KOPT-K1 (cell line): ENCODE data around the gene UGT2B10.

ENCODE experiments used
- H3K27ac ChIP-seq: fragments of 200-600 bp; sonication (generic); 2 replicates; pipeline ENCODE4 v1.5.1; 2016; ENCODE audit warnings: antibody characterized with exemption, mild to moderate bottlenecking, low read depth, low read length; ENCODE audit not compliant: poor library complexity, severe bottlenecking
- H3K36me3 ChIP-seq: fragments of 200-600 bp; sonication (generic); 2 replicates; pipeline ENCODE4 v1.5.1; 2017; ENCODE audit warnings: antibody characterized with exemption, mild to moderate bottlenecking, low read length, moderate library complexity; ENCODE audit not compliant: insufficient read depth
- H3K9me3 ChIP-seq: fragments of 200-600 bp; sonication (generic); 2 replicates; pipeline ENCODE4 v1.5.1; 2017; ENCODE audit warnings: antibody characterized with exemption, low read length, mild to moderate bottlenecking; ENCODE audit not compliant: insufficient read depth, poor library complexity, severe bottlenecking

The UGT2B10 gene

GRCh38 chr4:68858039-68858438 is 42.2 kb downstream of the UGT2B10 start:
- Histone ChIP-seq H3K36me3 (no peaks in the 10 kb centered on the region), H3K27ac (no peak overlapping the region), H3K9me3 (no peaks in the 10 kb centered on the region)

GRCh38 chr4:68859655-68860054 is 43.9 kb downstream of the UGT2B10 start:
- Histone ChIP-seq H3K9me3 (no peaks in the 10 kb centered on the region), H3K27ac (no peak overlapping the region), H3K36me3 (no peaks in the 10 kb centered on the region)

GRCh38 chr4:68861057-68861456 is 45.3 kb downstream of the UGT2B10 start:
- no peaks in the 10 kb centered on the region for H3K36me3 ChIP-seq
- H3K9me3 ChIP-seq = no peaks in the 10 kb centered on the region
- H3K27ac ChIP-seq = no peak overlapping the region

GRCh38 chr4:68864438-68865187 is 48.8 kb downstream of the UGT2B10 start:
- H3K27ac ChIP-seq = no peak overlapping the region
- H3K9me3 ChIP-seq = no peaks in the 10 kb centered on the region
- H3K36me3 ChIP-seq = no peaks in the 10 kb centered on the region

GRCh38 chr4:68865188-68865638 is 49.4 kb downstream of the UGT2B10 start:
- no peak overlapping the region for H3K27ac ChIP-seq
- no peaks in the 10 kb centered on the region for H3K36me3 ChIP-seq
- H3K9me3 ChIP-seq = no peaks in the 10 kb centered on the region

GRCh38 chr4:68865760-68866159 is 50.0 kb downstream of the UGT2B10 start:
- no peak overlapping the region for H3K27ac ChIP-seq

GRCh38 chr4:68869274-68869773 is 53.5 kb downstream of the UGT2B10 start:
- no peak overlapping the region for H3K27ac ChIP-seq
- H3K9me3 ChIP-seq = no peaks in the 10 kb centered on the region
- no peaks in the 10 kb centered on the region for H3K36me3 ChIP-seq

More at GRCh38 chr4:68865760-68866159, 50.0 kb downstream of the UGT2B10 start:
- H3K9me3 ChIP-seq = no peaks in the 10 kb centered on the region
- no peaks in the 10 kb centered on the region for H3K36me3 ChIP-seq

- H3K36me3 ChIP-seq = no peaks in the 10 kb centered on the region
- H3K9me3 ChIP-seq = no peaks in the 10 kb centered on the region
- H3K27ac ChIP-seq = no peak overlapping the region
Observed at GRCh38 chr4:68871809-68872642, 56.2 kb downstream of the UGT2B10 start.

GRCh38 chr4:68872643-68873502 is 57.1 kb downstream of the UGT2B10 start:
- H3K36me3 ChIP-seq = no peaks in the 10 kb centered on the region
- H3K9me3 ChIP-seq = no peaks in the 10 kb centered on the region
- H3K27ac ChIP-seq = no peak overlapping the region

GRCh38 chr4:68874507-68874906 is 58.7 kb downstream of the UGT2B10 start:
- no peak overlapping the region for H3K27ac ChIP-seq
- no peaks in the 10 kb centered on the region for H3K36me3 ChIP-seq
- H3K9me3 ChIP-seq = no peaks in the 10 kb centered on the region

GRCh38 chr4:68877555-68877954 is 61.8 kb downstream of the UGT2B10 start:
- no peak overlapping the region for H3K27ac ChIP-seq
- H3K36me3 ChIP-seq = no peaks in the 10 kb centered on the region
- no peaks in the 10 kb centered on the region for H3K9me3 ChIP-seq

GRCh38 chr4:68878048-68878447 is 62.3 kb downstream of the UGT2B10 start:
- Histone ChIP-seq H3K9me3 (no peaks in the 10 kb centered on the region), H3K36me3 (no peaks in the 10 kb centered on the region), H3K27ac (no peak overlapping the region)
